ENCODE results near the gene CHST1.

CHST1 gene

GRCh38 chr11:45638051-45638450 lies 27.4 kb downstream of the CHST1 start:
- no peak for ATAC-seq (replicated peaks; ENCODE audit: extremely low read depth, poor library complexity, severe bottlenecking)
- Mint-ChIP-seq H3K36me3 (ENCODE audit: insufficient read depth) (peaks cover 2% of the 10 kb centered on the region), H3K4me3 (no peak overlapping the region), H3K27ac (ENCODE audit: low read depth) (no peak overlapping the region), H3K4me1 (no peaks in the 10 kb centered on the region), H3K27me3 (peaks cover 89% of the 10 kb centered on the region), H3K9me3 (no peaks in the 10 kb centered on the region)
- no peak for DNase-seq (ENCODE audit: low spot score in 2 of 2)

GRCh38 chr11:45635907-45636306 lies 29.5 kb downstream of the CHST1 start:
- H3K27me3 Mint-ChIP-seq, result peaks cover 96% of the 10 kb centered on the region
- H3K4me3 Mint-ChIP-seq, result no peak overlapping the region
- no peaks in the 10 kb centered on the region for H3K9me3 Mint-ChIP-seq
- H3K4me1 Mint-ChIP-seq, result no peaks in the 10 kb centered on the region
- no peak overlapping the region for H3K27ac Mint-ChIP-seq (ENCODE audit: low read depth)
- DNase-seq (ENCODE audit: low spot score in 2 of 2) (no peak), ATAC-seq (replicated peaks; ENCODE audit: extremely low read depth, poor library complexity, severe bottlenecking) (no peak)
- peaks cover 2% of the 10 kb centered on the region for H3K36me3 Mint-ChIP-seq (ENCODE audit: insufficient read depth)

GRCh38 chr11:45625611-45626010 lies 39.8 kb downstream of the CHST1 start:
- ATAC-seq (replicated peaks; ENCODE audit: extremely low read depth, poor library complexity, severe bottlenecking) (no peak), DNase-seq (ENCODE audit: low spot score in 2 of 2) (no peak)
- Mint-ChIP-seq H3K27me3 (peaks cover 90% of the 10 kb centered on the region), H3K4me1 (no peaks in the 10 kb centered on the region), H3K9me3 (no peaks in the 10 kb centered on the region), H3K27ac (ENCODE audit: low read depth) (no peak overlapping the region), H3K4me3 (no peak overlapping the region), H3K36me3 (ENCODE audit: insufficient read depth) (no peaks in the 10 kb centered on the region)

GRCh38 chr11:45624095-45624494 lies 41.3 kb downstream of the CHST1 start:
- no peaks in the 10 kb centered on the region for H3K4me1 Mint-ChIP-seq
- DNase-seq (ENCODE audit: low spot score in 2 of 2), result no peak
- H3K9me3 Mint-ChIP-seq, result no peaks in the 10 kb centered on the region
- H3K36me3 Mint-ChIP-seq (ENCODE audit: insufficient read depth), result no peaks in the 10 kb centered on the region
- peaks cover 90% of the 10 kb centered on the region for H3K27me3 Mint-ChIP-seq
- no peak overlapping the region for H3K4me3 Mint-ChIP-seq
- no peak for ATAC-seq (replicated peaks; ENCODE audit: extremely low read depth, poor library complexity, severe bottlenecking)
- H3K27ac Mint-ChIP-seq (ENCODE audit: low read depth), result no peak overlapping the region

GRCh38 chr11:45622861-45623260 lies 42.6 kb downstream of the CHST1 start:
- peaks cover 90% of the 10 kb centered on the region for H3K27me3 Mint-ChIP-seq
- no peaks in the 10 kb centered on the region for H3K36me3 Mint-ChIP-seq (ENCODE audit: insufficient read depth)

GRCh38 chr11:45622283-45622682 lies 43.1 kb downstream of the CHST1 start:
- no peak overlapping the region for H3K27ac Mint-ChIP-seq (ENCODE audit: low read depth)
- peaks cover 90% of the 10 kb centered on the region for H3K27me3 Mint-ChIP-seq
- no peak for ATAC-seq (replicated peaks; ENCODE audit: extremely low read depth, poor library complexity, severe bottlenecking)
- no peak overlapping the region for H3K4me3 Mint-ChIP-seq
- no peaks in the 10 kb centered on the region for H3K4me1 Mint-ChIP-seq
- no peaks in the 10 kb centered on the region for H3K36me3 Mint-ChIP-seq (ENCODE audit: insufficient read depth)
- no peak for DNase-seq (ENCODE audit: low spot score in 2 of 2)
- no peaks in the 10 kb centered on the region for H3K9me3 Mint-ChIP-seq

More at GRCh38 chr11:45622861-45623260, 42.6 kb downstream of the CHST1 start:
- DNase-seq (ENCODE audit: low spot score in 2 of 2) (no peak), ATAC-seq (replicated peaks; ENCODE audit: extremely low read depth, poor library complexity, severe bottlenecking) (no peak)
- H3K4me3 Mint-ChIP-seq, result no peak overlapping the region
- no peak overlapping the region for H3K27ac Mint-ChIP-seq (ENCODE audit: low read depth)
- H3K4me1 Mint-ChIP-seq, result no peaks in the 10 kb centered on the region
- H3K9me3 Mint-ChIP-seq, result no peaks in the 10 kb centered on the region

- H3K9me3 Mint-ChIP-seq, result no peaks in the 10 kb centered on the region
- no peak for ATAC-seq (replicated peaks; ENCODE audit: extremely low read depth, poor library complexity, severe bottlenecking)
These were observed 43.8 kb downstream of the CHST1 start for GRCh38 chr11:45621588-45621987.

GRCh38 chr11:45620243-45620642 lies 45.2 kb downstream of the CHST1 start:
- Mint-ChIP-seq H3K27me3 (peaks cover 73% of the 10 kb centered on the region), H3K9me3 (no peaks in the 10 kb centered on the region), H3K27ac (ENCODE audit: low read depth) (no peak overlapping the region), H3K36me3 (ENCODE audit: insufficient read depth) (no peaks in the 10 kb centered on the region), H3K4me1 (no peaks in the 10 kb centered on the region), H3K4me3 (no peak overlapping the region)
- DNase-seq (ENCODE audit: low spot score in 2 of 2), result no peak
- ATAC-seq (replicated peaks; ENCODE audit: extremely low read depth, poor library complexity, severe bottlenecking), result no peak

More at GRCh38 chr11:45621588-45621987, 43.8 kb downstream of the CHST1 start:
- Mint-ChIP-seq H3K36me3 (ENCODE audit: insufficient read depth) (no peaks in the 10 kb centered on the region), H3K27ac (ENCODE audit: low read depth) (no peak overlapping the region), H3K4me3 (no peak overlapping the region), H3K4me1 (no peaks in the 10 kb centered on the region), H3K27me3 (peaks cover 86% of the 10 kb centered on the region)
- DNase-seq (ENCODE audit: low spot score in 2 of 2), result no peak

- peaks cover 61% of the 10 kb centered on the region for H3K27me3 Mint-ChIP-seq
- H3K27ac Mint-ChIP-seq (ENCODE audit: low read depth), result no peak overlapping the region
- no peaks in the 10 kb centered on the region for H3K36me3 Mint-ChIP-seq (ENCODE audit: insufficient read depth)
- H3K4me3 Mint-ChIP-seq, result no peak overlapping the region
- DNase-seq (ENCODE audit: low spot score in 2 of 2), result no peak
- no peaks in the 10 kb centered on the region for H3K4me1 Mint-ChIP-seq
- ATAC-seq (replicated peaks; ENCODE audit: extremely low read depth, poor library complexity, severe bottlenecking), result no peak
- H3K9me3 Mint-ChIP-seq, result no peaks in the 10 kb centered on the region
These were observed 46.5 kb downstream of the CHST1 start for GRCh38 chr11:45618897-45619296.

GRCh38 chr11:45617871-45618601 lies 47.4 kb downstream of the CHST1 start:
- peaks cover 54% of the 10 kb centered on the region for H3K27me3 Mint-ChIP-seq
- H3K27ac Mint-ChIP-seq (ENCODE audit: low read depth), result no peak overlapping the region
- no peaks in the 10 kb centered on the region for H3K9me3 Mint-ChIP-seq
- H3K36me3 Mint-ChIP-seq (ENCODE audit: insufficient read depth), result no peaks in the 10 kb centered on the region
- DNase-seq (ENCODE audit: low spot score in 2 of 2) (no peak), ATAC-seq (replicated peaks; ENCODE audit: extremely low read depth, poor library complexity, severe bottlenecking) (no peak)
- no peaks in the 10 kb centered on the region for H3K4me1 Mint-ChIP-seq
- no peak overlapping the region for H3K4me3 Mint-ChIP-seq

- H3K4me1 Mint-ChIP-seq, result no peaks in the 10 kb centered on the region
- H3K36me3 Mint-ChIP-seq (ENCODE audit: insufficient read depth), result no peaks in the 10 kb centered on the region
- no peak overlapping the region for H3K4me3 Mint-ChIP-seq
These were observed 48.4 kb downstream of the CHST1 start for GRCh38 chr11:45616802-45617549.

GRCh38 chr11:45615182-45615792 lies 50.1 kb downstream of the CHST1 start:
- no peaks in the 10 kb centered on the region for H3K9me3 Mint-ChIP-seq
- H3K27ac Mint-ChIP-seq (ENCODE audit: low read depth), result no peak overlapping the region
- DNase-seq (ENCODE audit: low spot score in 2 of 2), result no peak
- H3K27me3 Mint-ChIP-seq, result peaks cover 41% of the 10 kb centered on the region
- ATAC-seq (replicated peaks; ENCODE audit: extremely low read depth, poor library complexity, severe bottlenecking), result no peak
- no peak overlapping the region for H3K4me3 Mint-ChIP-seq
- no peaks in the 10 kb centered on the region for H3K4me1 Mint-ChIP-seq
- H3K36me3 Mint-ChIP-seq (ENCODE audit: insufficient read depth), result no peaks in the 10 kb centered on the region

More at GRCh38 chr11:45616802-45617549, 48.4 kb downstream of the CHST1 start:
- Mint-ChIP-seq H3K9me3 (no peaks in the 10 kb centered on the region), H3K27me3 (peaks cover 44% of the 10 kb centered on the region), H3K27ac (ENCODE audit: low read depth) (no peak overlapping the region)
- ATAC-seq (replicated peaks; ENCODE audit: extremely low read depth, poor library complexity, severe bottlenecking), result no peak
- no peak for DNase-seq (ENCODE audit: low spot score in 2 of 2)
